H9 (cell line): ENCODE data around the gene DNAH8. TPM values are rescaled to one million over a fixed set of nuclear protein-coding genes. Genes with fewer than 3 reads are reported as not detected.

Experiments
- DNase-seq: peaks from one replicate; pipeline ENCODE4 v3.0.0-alpha.2; 2017
- H2AFZ ChIP-seq: one replicate; pipeline ENCODE4 v1.6.1; 2013; ENCODE audit warnings: mild to moderate bottlenecking, low read length, control low read depth, moderate library complexity
- H2AK5ac ChIP-seq: 2 replicates; pipeline ENCODE4 v1.6.1; 2013; ENCODE audit warnings: low read length, control low read depth, mixed read lengths; ENCODE audit not compliant: insufficient read length
- H2BK120ac ChIP-seq: one replicate; pipeline ENCODE4 v1.6.1; 2013; ENCODE audit warnings: low read depth, mild to moderate bottlenecking, low read length, control low read depth, inconsistent platforms; ENCODE audit not compliant: poor library complexity, severe bottlenecking
- H2BK12ac ChIP-seq: 2 replicates; pipeline ENCODE4 v1.6.1; 2013; ENCODE audit warnings: low read length, control low read depth, mixed read lengths, low read depth; ENCODE audit not compliant: insufficient read length
- H2BK15ac ChIP-seq: 2 replicates; pipeline ENCODE4 v1.6.1; 2013; ENCODE audit warnings: low read depth, low read length, control low read depth
- H2BK20ac ChIP-seq: one replicate; pipeline ENCODE4 v1.6.1; 2013; ENCODE audit warnings: low read depth, mild to moderate bottlenecking, low read length, control low read depth, inconsistent platforms; ENCODE audit not compliant: poor library complexity, severe bottlenecking
- H2BK5ac ChIP-seq: 2 replicates; pipeline ENCODE4 v1.6.1; 2013; ENCODE audit warnings: low read length, control low read depth, mixed read lengths; ENCODE audit not compliant: insufficient read length
- H3K14ac ChIP-seq: 2 replicates; pipeline ENCODE4 v1.6.1; 2013; ENCODE audit warnings: low read length, control low read depth; ENCODE audit not compliant: insufficient read depth
- H3K18ac ChIP-seq: 2 replicates; pipeline ENCODE4 v1.6.1; 2013; ENCODE audit warnings: low read depth, mild to moderate bottlenecking, mixed read lengths, low read length, control low read depth; ENCODE audit not compliant: insufficient read length
- H3K23ac ChIP-seq: 2 replicates; pipeline ENCODE4 v1.6.1; 2013; ENCODE audit warnings: low read length, control low read depth, mixed read lengths, low read depth; ENCODE audit not compliant: insufficient read length
- H3K23me2 ChIP-seq: 2 replicates; pipeline ENCODE4 v1.6.1; 2013; ENCODE audit warnings: low read depth, mild to moderate bottlenecking, mixed read lengths, low read length, control low read depth; ENCODE audit not compliant: insufficient read length, poor library complexity, severe bottlenecking
- H3K27ac ChIP-seq: 2 replicates; pipeline ENCODE4 v1.5.1; 2013; ENCODE audit warnings: low read length, control low read depth, mixed read lengths, low read depth; ENCODE audit not compliant: insufficient read length
- H3K27me3 ChIP-seq: 2 replicates; pipeline ENCODE4 v1.6.1; 2013; ENCODE audit warnings: low read length, control low read depth, inconsistent platforms; ENCODE audit not compliant: insufficient read depth
- H3K4ac ChIP-seq: 2 replicates; pipeline ENCODE4 v1.6.1; 2013; ENCODE audit warnings: low read depth, mild to moderate bottlenecking, control low read depth, inconsistent platforms, low read length, moderate library complexity
- H3K4me1 ChIP-seq: 2 replicates; pipeline ENCODE4 v1.6.1; 2013; ENCODE audit warnings: low read length, control low read depth, inconsistent platforms; ENCODE audit not compliant: insufficient read depth
- H3K4me2 ChIP-seq: 2 replicates; pipeline ENCODE4 v1.6.1; 2013; ENCODE audit warnings: low read length, control low read depth, mixed read lengths; ENCODE audit not compliant: insufficient read length, insufficient read depth
- H3K56ac ChIP-seq: 2 replicates; pipeline ENCODE4 v1.6.1; 2013; ENCODE audit warnings: low read depth, mild to moderate bottlenecking, mixed read lengths, low read length, control low read depth; ENCODE audit not compliant: insufficient read length
- H3K79me1 ChIP-seq: 2 replicates; pipeline ENCODE4 v1.6.1; 2013; ENCODE audit warnings: low read depth, mild to moderate bottlenecking, moderate library complexity, low read length, control low read depth, inconsistent platforms; ENCODE audit not compliant: insufficient read depth, poor library complexity, severe bottlenecking
- H3K79me2 ChIP-seq: 2 replicates; pipeline ENCODE4 v1.6.1; 2013; ENCODE audit warnings: low read length, control low read depth, inconsistent platforms; ENCODE audit not compliant: insufficient read depth
- H3K9ac ChIP-seq: 2 replicates; pipeline ENCODE4 v1.6.1; 2013; ENCODE audit warnings: low read length, control low read depth, mixed read lengths; ENCODE audit not compliant: insufficient read length; ENCODE audit errors: extremely low read depth
- H3K9me3 ChIP-seq: one replicate; pipeline ENCODE4 v1.6.1; 2013; ENCODE audit warnings: low read depth, low read length, inconsistent platforms; ENCODE audit not compliant: control insufficient read depth
- H3T11ph ChIP-seq: one replicate; pipeline ENCODE4 v1.6.1; 2013; ENCODE audit warnings: mild to moderate bottlenecking, low read length, control low read depth, inconsistent platforms
- H4K20me1 ChIP-seq: one replicate; pipeline ENCODE4 v1.6.1; 2013; ENCODE audit not compliant: control insufficient read depth, insufficient read length, insufficient read depth
- H4K5ac ChIP-seq: 2 replicates; pipeline ENCODE4 v1.6.1; 2013; ENCODE audit warnings: low read depth, mild to moderate bottlenecking, mixed read lengths, low read length, control low read depth; ENCODE audit not compliant: insufficient read length
- H4K8ac ChIP-seq: replicated peaks from 2 replicates; pipeline ENCODE4 v1.6.1; 2013; ENCODE audit warnings: low read length, control low read depth, mixed read lengths, low read depth; ENCODE audit not compliant: insufficient read length
- H4K91ac ChIP-seq: 2 replicates; pipeline ENCODE4 v1.6.1; 2013; ENCODE audit warnings: low read depth, mild to moderate bottlenecking, moderate library complexity, mixed read lengths, low read length, control low read depth; ENCODE audit not compliant: insufficient read length
- H3K27ac Mint-ChIP-seq, 3 experiments: 2 replicates in 2 of 3; 3 replicates in 1 of 3; pipeline ENCODE4 v1.8.0; 2020 to 2021; ENCODE audit warnings: mixed read lengths in 3 of 3, mild to moderate bottlenecking in 1 of 3, moderate library complexity in 1 of 3
- H3K27me3 Mint-ChIP-seq: 2 replicates; pipeline ENCODE4 v1.8.0; 2021; ENCODE audit warnings: low read depth, mild to moderate bottlenecking, moderate library complexity, mixed read lengths
- H3K36me3 Mint-ChIP-seq, 3 experiments: 2 replicates in 2 of 3; 3 replicates in 1 of 3; pipeline ENCODE4 v1.8.0; 2020 to 2021; ENCODE audit warnings: low read depth in 3 of 3, mixed read lengths in 3 of 3; ENCODE audit not compliant: insufficient read depth in 1 of 3
- H3K4me1 Mint-ChIP-seq, 2 experiments: 2 replicates each; pipeline ENCODE4 v1.8.0; 2020; ENCODE audit warnings: mixed read lengths in 2 of 2
- H3K4me3 Mint-ChIP-seq, 2 experiments: 2 replicates in 1 of 2; 3 replicates in 1 of 2; pipeline ENCODE4 v1.8.0; 2020 to 2021; ENCODE audit warnings: mild to moderate bottlenecking in 2 of 2, mixed read lengths in 2 of 2, moderate library complexity in 1 of 2
- H3K9me3 Mint-ChIP-seq, 2 experiments: 2 replicates in 1 of 2; 3 replicates in 1 of 2; pipeline ENCODE4 v1.8.0; 2020; ENCODE audit warnings: mild to moderate bottlenecking in 2 of 2, mixed read lengths in 2 of 2, moderate library complexity in 1 of 2
- whole genome bisulfite sequencing: extraction: QIAGEN DNeasy Blood & Tissue Kit; methylation state at CpG from one replicate; pipeline ENCODE4 v1.1.7; 2013; ENCODE audit warnings: missing lambda C conversion rate, low lambda C conversion rate, mixed read lengths; ENCODE audit not compliant: insufficient read length; ENCODE audit errors: extremely low coverage; 5-methylcytosine and 5-hydroxymethylcytosine counted together
- total RNA-seq: library from RNA; stranded (reverse); gene quantifications from 2 replicates; pipeline ENCODE4 v1.2.1, GENCODE V29; 2021
- TF ChIP-seq, protein P1 (sequence below): fragments of 200-600 bp; sonication (generic); conservative IDR thresholded peaks from 3 replicates; pipeline ENCODE4 v1.8.0; 2021; ENCODE audit warnings: antibody characterized with exemption, mild to moderate bottlenecking

DNAH8 gene
- total RNA-seq, 1 experiment from 2014 or later: not detected

DNA sequence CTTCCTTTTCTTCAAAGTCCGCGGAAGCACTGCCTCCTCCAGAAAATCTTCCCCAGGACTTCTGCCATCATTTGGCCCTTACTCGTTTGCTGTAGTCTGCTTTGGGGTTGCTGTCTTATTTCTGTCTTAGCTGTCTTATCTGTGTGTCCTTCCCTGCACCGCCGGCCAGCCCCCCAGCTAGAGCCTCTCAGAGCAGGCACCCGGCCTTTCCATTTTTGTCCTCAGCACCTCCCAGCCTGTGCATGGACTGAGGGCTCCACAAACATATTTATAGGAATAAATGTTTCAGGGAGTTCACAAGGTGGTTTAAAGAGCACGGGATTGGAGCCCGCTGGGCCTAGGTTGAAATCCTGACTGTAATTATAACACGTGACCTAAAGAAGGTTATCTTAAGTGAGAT lies 341.6 kb downstream of the DNAH8 start:
- Mint-ChIP-seq H3K4me3 (no peak overlapping the region), H3K27me3 (peaks cover 19% of the 10 kb centered on the region), H3K27ac (peak overlapping the region in 1 of 3 experiments; percentile 43; a peak in 1 of 7 replicates), H3K9me3 (no peaks in the 10 kb centered on the region), H3K36me3 (peaks cover 0 to 7% (median 3%) of the 10 kb centered on the region in 3 experiments; a peak in 4 of 7 replicates), H3K4me1 (peaks cover 16 to 18% of the 10 kb centered on the region in 2 experiments)
- Histone ChIP-seq H3K79me1 (no peaks in the 10 kb centered on the region), H2BK5ac (no peak overlapping the region), H2AFZ (no peak overlapping the region), H3K4me1 (no peaks in the 10 kb centered on the region), H3K9ac (no peak overlapping the region), H3K27ac (no peak overlapping the region), H3K18ac (no peak overlapping the region), H2BK12ac (no peak overlapping the region), H3K23me2 (peaks cover 2% of the 10 kb centered on the region), H2BK120ac (no peak overlapping the region), H3T11ph (no peak overlapping the region), H4K20me1 (peaks cover 3% of the 10 kb centered on the region), H3K27me3 (no peaks in the 10 kb centered on the region), H3K9me3 (no peaks in the 10 kb centered on the region), H2BK20ac (no peak overlapping the region), H3K23ac (no peak overlapping the region), H3K56ac (no peak overlapping the region), H4K91ac (no peak overlapping the region), H3K14ac (no peak overlapping the region), H3K4ac (no peak overlapping the region), H4K8ac (no peak overlapping the region), H2BK15ac (no peak overlapping the region), H2AK5ac (no peak overlapping the region), H3K79me2 (no peaks in the 10 kb centered on the region), H3K4me2 (no peak overlapping the region), H4K5ac (no peak overlapping the region)
- no CpG with 5 or more reads among the region's 9 CpGs for WGBS
- DNase-seq: no peak
- TF ChIP-seq, protein P1, sequence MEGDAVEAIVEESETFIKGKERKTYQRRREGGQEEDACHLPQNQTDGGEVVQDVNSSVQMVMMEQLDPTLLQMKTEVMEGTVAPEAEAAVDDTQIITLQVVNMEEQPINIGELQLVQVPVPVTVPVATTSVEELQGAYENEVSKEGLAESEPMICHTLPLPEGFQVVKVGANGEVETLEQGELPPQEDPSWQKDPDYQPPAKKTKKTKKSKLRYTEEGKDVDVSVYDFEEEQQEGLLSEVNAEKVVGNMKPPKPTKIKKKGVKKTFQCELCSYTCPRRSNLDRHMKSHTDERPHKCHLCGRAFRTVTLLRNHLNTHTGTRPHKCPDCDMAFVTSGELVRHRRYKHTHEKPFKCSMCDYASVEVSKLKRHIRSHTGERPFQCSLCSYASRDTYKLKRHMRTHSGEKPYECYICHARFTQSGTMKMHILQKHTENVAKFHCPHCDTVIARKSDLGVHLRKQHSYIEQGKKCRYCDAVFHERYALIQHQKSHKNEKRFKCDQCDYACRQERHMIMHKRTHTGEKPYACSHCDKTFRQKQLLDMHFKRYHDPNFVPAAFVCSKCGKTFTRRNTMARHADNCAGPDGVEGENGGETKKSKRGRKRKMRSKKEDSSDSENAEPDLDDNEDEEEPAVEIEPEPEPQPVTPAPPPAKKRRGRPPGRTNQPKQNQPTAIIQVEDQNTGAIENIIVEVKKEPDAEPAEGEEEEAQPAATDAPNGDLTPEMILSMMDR: no peak
